H1 (cell line): ENCODE data around the gene TCEA3.

ENCODE experiments used
- ATF3 ChIP-seq: IDR thresholded peaks from 2 replicates; pipeline ENCODE4 v1.6.1; 2011; ENCODE audit warnings: low read depth, mild to moderate bottlenecking, low read length; ENCODE audit not compliant: insufficient read depth
- CHD2 ChIP-seq: IDR thresholded peaks from 2 replicates; pipeline ENCODE4 v1.6.1; 2012; ENCODE audit warnings: low read length, improper control_type of control experiment
- CTCF ChIP-seq, 3 experiments: IDR thresholded peaks; 1 replicate in 2 of 3; 2 replicates in 1 of 3; pipeline versions ENCODE4 v1.5.1 to v1.6.1; 2011; ENCODE audit warnings: low read length in 3 of 3, mild to moderate bottlenecking in 3 of 3, inconsistent platforms in 2 of 3, low read depth in 1 of 3, moderate library complexity in 1 of 3; ENCODE audit not compliant: insufficient read depth in 1 of 3; ENCODE audit errors: control extremely low read depth in 1 of 3
- EP300 ChIP-seq, 2 experiments: IDR thresholded peaks; 1 replicate in 1 of 2; 2 replicates in 1 of 2; pipeline ENCODE4 v1.6.1; 2011 to 2012; ENCODE audit warnings: low read depth in 2 of 2, low read length in 2 of 2, mild to moderate bottlenecking in 2 of 2, borderline replicate concordance in 1 of 2, inconsistent platforms in 1 of 2, moderate library complexity in 1 of 2
- JUN ChIP-seq: IDR thresholded peaks from 2 replicates; pipeline ENCODE4 v1.6.1; 2011; ENCODE audit warnings: low read depth, mild to moderate bottlenecking, improper control_type of control experiment, low read length
- MAFK ChIP-seq: IDR thresholded peaks from 2 replicates; pipeline ENCODE4 v1.6.1; 2012; ENCODE audit warnings: low read depth, mild to moderate bottlenecking, improper control_type of control experiment, low read length
- PHF8 ChIP-seq: fragments of 200-600 bp; sonication (generic); conservative IDR thresholded peaks from 2 replicates; pipeline ENCODE4 v1.7.1; 2012; ENCODE audit warnings: low read depth, mild to moderate bottlenecking, inconsistent platforms, low read length, moderate library complexity
- POLR2A ChIP-seq, 2 experiments: IDR thresholded peaks; 1 replicate in 1 of 2; 2 replicates in 1 of 2; pipeline ENCODE4 v1.6.1; 2011; ENCODE audit warnings: low read depth in 2 of 2, low read length in 2 of 2, mild to moderate bottlenecking in 2 of 2; ENCODE audit errors: control extremely low read depth in 1 of 2
- SIN3A ChIP-seq, 2 experiments: IDR thresholded peaks in 1 of 2; conservative IDR thresholded peaks in 1 of 2; 2 replicates each; pipeline ENCODE4 v1.6.1; 2011 to 2012; ENCODE audit warnings: low read length in 2 of 2, improper control_type of control experiment in 1 of 2, low read depth in 1 of 2, mild to moderate bottlenecking in 1 of 2

- TF ChIP-seq JUN (no peak), CTCF (IDR thresholded peaks at IDR 0.05; ENCODE audit: control extremely low read depth in 1 of 3, insufficient read depth in 1 of 3, low read depth in 1 of 3, low read length in 3 of 3) (peak; percentile 23 to 39 (median 29); a peak in 3 of 4 replicates), CHD2 (no peak), POLR2A (IDR thresholded peaks at IDR 0.05; ENCODE audit: control extremely low read depth in 1 of 2, low read depth in 2 of 2, low read length in 2 of 2) (no peak; a peak in 1 of 3 replicates), ATF3 (peak; percentile 84), EP300 (IDR thresholded peaks at IDR 0.05; ENCODE audit: borderline replicate concordance in 1 of 2, low read depth in 2 of 2, low read length in 2 of 2) (no peak), PHF8 (peak; percentile 48), SIN3A (conservative IDR thresholded peaks at IDR 0.05 in 1 of 2, IDR thresholded peaks at IDR 0.05 in 1 of 2; ENCODE audit: low read depth in 1 of 2, low read length in 2 of 2) (peak in 1 of 2 experiments; percentile 34; a peak in 1 of 4 replicates), MAFK (no peak)
Observed at GRCh38 chr1:23368562-23369334, 55.8 kb downstream of the TCEA3 start.
